GM12878 (cell line): ENCODE data around the gene C9orf57. TPM values are rescaled to one million over a fixed set of nuclear protein-coding genes. Genes with fewer than 3 reads are reported as not detected.
"Not testable (repeated sequence)": the region's sequence is repeated elsewhere in the genome, so short reads cannot be mapped to it uniquely, and the experiment has no call there.

ENCODE experiments used
- ATAC-seq: fragments of 200-7000 bp; cut with Tn5 transposase; 3 replicates; pipeline ENCODE4 v1.9.1; 2020; ENCODE audit warnings: mild to moderate bottlenecking, moderate library complexity
- BruUV-seq: library from RNA; stranded (reverse); fragments of 400-500 nt; replicated peaks from 2 replicates; lab custom pipeline; 2021; lab: Mats Ljungman, UMichigan
- CTCF ChIA-PET: fragments of 300-600 bp; sonication (Branson Sonifier 250); formaldehyde crosslinking; extraction: SDS; loops from one replicate; lab custom pipeline; 2021; ENCODE audit warnings: inconsistent platforms; lab: Yijun Ruan, JAX
- POLR2A ChIA-PET: fragments of 350-600 bp; formaldehyde crosslinking; extraction: SDS; loops from one replicate; lab custom pipeline; 2021; ENCODE audit warnings: inconsistent platforms; lab: Charles Lee
- RAD21 ChIA-PET: fragments of 300-600 bp; sonication (Branson Sonifier 250); formaldehyde crosslinking; loops from one replicate; lab custom pipeline; 2023; ENCODE audit warnings: antibody characterized with exemption; ENCODE audit not compliant: unreplicated experiment; lab: Charles Lee
- SMC1A ChIA-PET: fragments of 300-600 bp; sonication (Branson Sonifier 250); formaldehyde crosslinking; loops from one replicate; lab custom pipeline; 2023; ENCODE audit not compliant: unreplicated experiment, uncharacterized antibody; lab: Charles Lee
- DNase-seq: peaks from one replicate; pipeline ENCODE4 v3.0.0-alpha.2; 2011; ENCODE audit warnings: low read depth, low spot score
- FAIRE-seq: peaks from 3 replicates; lab custom pipeline; 2011; peaks lifted over from hg19 to GRCh38; lab: Jason Lieb, UNC
- H2AFZ ChIP-seq: 2 replicates; pipeline ENCODE4 v1.6.0; 2011; ENCODE audit warnings: low read depth, low read length, control low read depth; ENCODE audit not compliant: control insufficient read depth
- H3K27ac ChIP-seq: 2 replicates; pipeline ENCODE4 v1.5.1; 2011; ENCODE audit warnings: control low read depth; ENCODE audit not compliant: control insufficient read depth, insufficient read depth
- H3K27me3 ChIP-seq, 2 experiments: replicated peaks in 1 of 2; 2 replicates each; pipeline versions ENCODE4 v1.6.0 to v1.6.1; 2011; ENCODE audit warnings: low read length in 1 of 2; ENCODE audit not compliant: control insufficient read depth in 2 of 2, insufficient read depth in 2 of 2
- H3K36me3 ChIP-seq, 2 experiments: 2 replicates each; pipeline ENCODE4 v1.5.1; 2011; ENCODE audit warnings: low read length in 1 of 2; ENCODE audit not compliant: control insufficient read depth in 2 of 2, insufficient read depth in 2 of 2
- H3K4me1 ChIP-seq: 2 replicates; pipeline ENCODE4 v1.6.1; 2011; ENCODE audit warnings: mild to moderate bottlenecking, low read length, moderate library complexity, mixed read lengths; ENCODE audit not compliant: control insufficient read depth, insufficient read depth
- H3K4me2 ChIP-seq: 2 replicates; pipeline ENCODE4 v1.6.0; 2011; ENCODE audit warnings: control low read depth; ENCODE audit not compliant: control insufficient read depth, insufficient read depth
- H3K4me3 ChIP-seq: fragments of 200-600 bp; sonication (generic); 2 replicates; pipeline ENCODE4 v1.5.1; 2016
- H3K79me2 ChIP-seq: 2 replicates; pipeline ENCODE4 v1.6.0; 2011; ENCODE audit warnings: low read length; ENCODE audit not compliant: control insufficient read depth, insufficient read depth
- H3K9ac ChIP-seq: 2 replicates; pipeline ENCODE4 v1.8.0; 2011; ENCODE audit warnings: low read length, control low read depth, mixed read lengths; ENCODE audit not compliant: control insufficient read depth, insufficient read depth
- H3K9me3 ChIP-seq: replicated peaks from 3 replicates; pipeline ENCODE4 v1.5.1; 2011; ENCODE audit warnings: mild to moderate bottlenecking, low read length; ENCODE audit not compliant: control insufficient read depth, insufficient read depth
- H4K20me1 ChIP-seq: 2 replicates; pipeline ENCODE4 v1.6.0; 2011; ENCODE audit not compliant: control insufficient read depth, insufficient read depth
- CBFB ChIP-seq: IDR thresholded peaks from 2 replicates; pipeline ENCODE4 v1.6.1; 2016; ENCODE audit warnings: antibody characterized with exemption, low read depth
- EGR1 ChIP-seq, 2 experiments: IDR thresholded peaks; 1 replicate in 1 of 2; 2 replicates in 1 of 2; pipeline ENCODE4 v1.6.1; 2011 to 2012; ENCODE audit warnings: low read depth in 2 of 2, low read length in 2 of 2, borderline replicate concordance in 1 of 2, mild to moderate bottlenecking in 1 of 2, moderate library complexity in 1 of 2
- GABPA ChIP-seq: IDR thresholded peaks from 2 replicates; pipeline ENCODE4 v1.6.1; 2014; ENCODE audit warnings: antibody characterized with exemption, low read depth, mild to moderate bottlenecking, inconsistent platforms
- JUNB ChIP-seq: IDR thresholded peaks from 2 replicates; pipeline ENCODE4 v1.6.1; 2016; ENCODE audit warnings: antibody characterized with exemption, mild to moderate bottlenecking
- POLR2A ChIP-seq: IDR thresholded peaks from 2 replicates; pipeline ENCODE4 v1.6.1; 2011; ENCODE audit warnings: low read depth, mild to moderate bottlenecking, low read length
- WGBS: methylation state at CpG from one replicate; pipeline ENCODE4 v1.1.6; 2016; ENCODE audit warnings: low lambda C conversion rate; ENCODE audit not compliant: insufficient replicate concordance, insufficient coverage; ENCODE audit errors: missing lambda C conversion rate; 5-methylcytosine and 5-hydroxymethylcytosine counted together
- in situ Hi-C: fragments of 300-500 bp; cut with MboI; formaldehyde crosslinking; loops from 9 replicates; pipeline ENCODE4 v1.14.3; 2018; ENCODE audit warnings: mixed read lengths
- intact Hi-C: fragments of 100-400 bp; cut with micrococcal nuclease; formaldehyde crosslinking; loops from one replicate; pipeline ENCODE4 v1.14.2; 2022; ENCODE audit not compliant: unreplicated experiment
- polyA plus RNA-seq, 11 experiments: library from polyadenylated mRNA; depleted of rRNA in 4 of 11; unstranded in 6 of 11; stranded (reverse) in 5 of 11; fragments of >200 nt; fragmentation: Nextera tagmentation in 4 of 11; fragmentation: Illumina TruSeq in 1 of 11; extraction: Ambion mirVana in 4 of 11; extraction: Trizol in 1 of 11; gene quantifications; 1 replicate in 1 of 11; 2 replicates in 10 of 11; pipeline versions ENCODE4 v1.2.1 to v1.2.3, GENCODE V29; 2011 to 2016; ENCODE audit warnings: inconsistent platforms in 2 of 11, missing spikeins in 2 of 11, low read depth in 1 of 11
- total RNA-seq, 4 experiments: library from RNA; depleted of rRNA in 3 of 4; stranded (reverse); fragments of >200 nt in 3 of 4; fragmentation: Illumina TruSeq in 1 of 4; extraction: Trizol in 1 of 4; gene quantifications; 2 replicates each; pipeline versions ENCODE4 v1.2.1 to v1.2.3, GENCODE V29; 2013 to 2021

Gene C9orf57
- total and polyA plus RNA-seq, 10 of the 15 experiments (the other 5 are each of a cell fraction or from before 2014, with no cell fraction given) = 0.06 to 0.27 TPM; not detected in 8

DNA sequence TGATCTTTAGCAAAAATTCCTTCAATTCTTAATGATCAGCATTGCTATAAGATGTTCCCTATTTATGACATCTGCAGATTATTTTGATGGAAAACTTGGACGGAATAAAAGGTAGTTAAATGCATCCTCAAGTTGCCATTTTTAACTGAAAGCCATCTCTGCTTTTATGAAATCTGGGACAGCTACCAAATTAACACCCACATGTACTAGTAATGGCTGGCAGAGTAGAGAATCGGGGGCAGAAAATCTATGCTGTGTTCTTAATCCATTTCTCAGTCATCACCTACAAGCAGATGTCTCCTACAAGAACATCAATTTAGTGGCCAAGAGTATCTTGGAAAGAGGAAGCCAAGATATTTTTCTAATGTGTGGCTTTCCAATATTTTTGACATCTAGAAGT is 22.1 kb upstream of the C9orf57 start:
- FAIRE-seq (no peak), ATAC-seq (no peak), DNase-seq (no peak)
- ChIA-PET POLR2A (no interaction called here), CTCF (interaction anchor here (1.0 kb wide), 1 partner anchor 542 kb away, joined by 3 read pairs; no protein-coding TSS in a partner anchor), SMC1A (interaction anchor here (1.0 to 1.4 kb wide), 2 partner anchors 14 to 21 kb away, joined by 3 to 4 read pairs; no protein-coding TSS in a partner anchor), RAD21 (no interaction called here)
- in situ Hi-C loops (no loop called here), intact Hi-C loops (no loop called here)
- no peaks in the 10 kb centered on the region for H3K36me3 ChIP-seq
- BruUV-seq = no TSS peak
- H3K9me3 ChIP-seq = no peaks in the 10 kb centered on the region
- no peak for TF ChIP-seq CBFB
- TF ChIP-seq JUNB = no peak
- TF ChIP-seq GABPA = no peak
- TF ChIP-seq POLR2A = no peak
- no peak for TF ChIP-seq EGR1 (IDR thresholded peaks at IDR 0.05; ENCODE audit: borderline replicate concordance in 1 of 2, low read depth in 2 of 2, low read length in 2 of 2)
- no peaks in the 10 kb centered on the region for H3K4me1 ChIP-seq
- H3K27me3 ChIP-seq = no peaks in the 10 kb centered on the region
- H3K27ac ChIP-seq = no peak overlapping the region
- H3K79me2 ChIP-seq = no peaks in the 10 kb centered on the region
- H4K20me1 ChIP-seq = no peaks in the 10 kb centered on the region
- no peak overlapping the region for H2AFZ ChIP-seq
- 0% methylated on average over 2 of the region's 2 CpGs for WGBS
- no peak overlapping the region for H3K4me3 ChIP-seq
- H3K4me2 ChIP-seq = no peak overlapping the region
- no peak overlapping the region for H3K9ac ChIP-seq

DNA sequence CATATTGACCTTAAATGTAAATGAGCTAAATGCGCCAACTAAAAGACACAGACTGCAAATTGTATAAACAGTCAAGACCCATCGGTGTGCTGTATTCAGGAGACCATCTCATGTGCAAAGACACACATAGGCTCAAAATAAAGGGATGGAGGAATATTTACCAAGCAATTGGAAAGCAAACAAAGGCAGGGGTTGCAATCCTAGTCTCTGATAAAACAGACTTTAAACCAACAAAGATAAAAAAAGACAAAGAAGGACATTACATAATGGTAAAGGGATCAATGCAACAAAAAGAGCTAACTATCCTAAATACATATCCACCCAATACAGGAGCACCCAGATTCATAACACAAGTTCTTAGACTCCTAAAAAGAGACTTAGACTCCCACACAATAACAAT is 14.3 kb upstream of the C9orf57 start:
- H3K9me3 ChIP-seq, H3K36me3 ChIP-seq, H2AFZ ChIP-seq, H3K27me3 ChIP-seq, H4K20me1 ChIP-seq, DNase-seq, H3K9ac ChIP-seq, intact Hi-C loops, BruUV-seq, H3K79me2 ChIP-seq, H3K27ac ChIP-seq, H3K4me1 ChIP-seq, CTCF ChIA-PET, in situ Hi-C loops, POLR2A ChIA-PET, H3K4me3 ChIP-seq, H3K4me2 ChIP-seq, RAD21 ChIA-PET, FAIRE-seq, ATAC-seq: not testable (repeated sequence)
- SMC1A ChIA-PET = interaction anchor here (0.9 to 1.4 kb wide), 2 partner anchors 10 to 35 kb away, joined by 3 read pairs; no protein-coding TSS in a partner anchor
- WGBS = 20% methylated on average over 2 of the region's 2 CpGs
